Activated CD8-positive, alpha-beta memory T cell treated with anti-CD3 and anti-CD28 coated beads for 24 hours (primary cell): ENCODE results near the gene MDFIC2.

Source experiments
- DNase-seq: peaks from one replicate; pipeline ENCODE4 v3.0.0-alpha.2; 2020

The MDFIC2 gene

GRCh38 chr3:70177881-70178645 lies 134.4 kb downstream of the MDFIC2 start:
- DNase-seq, result no peak

GRCh38 chr3:70176224-70176623 lies 136.2 kb downstream of the MDFIC2 start:
- no peak for DNase-seq

- DNase-seq, result no peak
These were observed 155.6 kb downstream of the MDFIC2 start for GRCh38 chr3:70156808-70157207.

- no peak for DNase-seq
These were observed 161.8 kb downstream of the MDFIC2 start for GRCh38 chr3:70150599-70150998.

- DNase-seq, result no peak
These were observed 162.6 kb downstream of the MDFIC2 start for GRCh38 chr3:70149714-70150400.
